Endothelial cell of umbilical vein (primary cell): ENCODE data around the gene CYP8B1. TPM values are rescaled to one million over a fixed set of nuclear protein-coding genes. Genes with fewer than 3 reads are reported as not detected.

Experiments used
- BruUV-seq: library from RNA; stranded (reverse); fragments of 400-500 nt; replicated peaks from 2 replicates; lab custom pipeline; 2021; lab: Mats Ljungman, UMichigan
- CTCF ChIA-PET: fragments of 300-600, 350-600 bp; sonication (Branson Sonifier 250); formaldehyde crosslinking; loops from one replicate; lab custom pipeline; 2021; ENCODE audit warnings: antibody characterized with exemption, inconsistent platforms; lab: Charles Lee
- POLR2A ChIA-PET: fragments of 300-600, 350-600 bp; sonication (Branson Sonifier 250); formaldehyde crosslinking; loops from one replicate; lab custom pipeline; 2021; ENCODE audit warnings: antibody characterized with exemption, inconsistent platforms; lab: Charles Lee
- DNase-seq: peaks from one replicate; pipeline ENCODE4 v3.0.0-alpha.2; 2011; ENCODE audit warnings: low read depth, low spot score
- FAIRE-seq: peaks from 2 replicates; lab custom pipeline; 2011; peaks lifted over from hg19 to GRCh38; lab: Jason Lieb, UNC
- H2AFZ ChIP-seq: 2 replicates; pipeline ENCODE4 v1.6.0; 2012; ENCODE audit warnings: low read depth, low read length, control low read depth, inconsistent platforms
- H3K27ac ChIP-seq: 2 replicates; pipeline ENCODE4 v1.5.1; 2011; ENCODE audit warnings: low read depth, mild to moderate bottlenecking, control low read depth, low read length, moderate library complexity; ENCODE audit not compliant: insufficient read depth
- H3K27me3 ChIP-seq, 2 experiments: 2 replicates each; pipeline versions ENCODE4 v1.6.0 to v1.6.1; 2011; ENCODE audit warnings: low read length in 2 of 2, mixed read lengths in 1 of 2; ENCODE audit not compliant: control insufficient read depth in 2 of 2, insufficient read depth in 2 of 2
- H3K36me3 ChIP-seq, 2 experiments: 2 replicates in 1 of 2; 3 replicates in 1 of 2; pipeline ENCODE4 v1.5.1; 2011; ENCODE audit warnings: low read length in 2 of 2, mild to moderate bottlenecking in 1 of 2, moderate library complexity in 1 of 2; ENCODE audit not compliant: control insufficient read depth in 2 of 2, insufficient read depth in 2 of 2; ENCODE audit errors: extremely low read depth in 1 of 2
- H3K4me1 ChIP-seq: 3 replicates; pipeline ENCODE4 v1.5.1; 2011; ENCODE audit warnings: mild to moderate bottlenecking, low read length; ENCODE audit not compliant: control insufficient read depth, insufficient read depth; ENCODE audit errors: extremely low read depth
- H3K4me2 ChIP-seq: 2 replicates; pipeline ENCODE4 v1.6.1; 2011; ENCODE audit warnings: low read length, control low read depth, mixed read lengths; ENCODE audit not compliant: insufficient read depth
- H3K4me3 ChIP-seq, 3 experiments: fragments of 200-600 bp in 1 of 3; sonication (generic), shearing (Covaris generic) in 1 of 3; replicated peaks in 1 of 3; 2 replicates each; pipeline ENCODE4 v1.5.1; 2011 to 2016; ENCODE audit warnings: control low read depth in 3 of 3, low read length in 3 of 3, mild to moderate bottlenecking in 2 of 3, inconsistent platforms in 1 of 3, low read depth in 1 of 3, moderate library complexity in 1 of 3; ENCODE audit not compliant: insufficient read depth in 1 of 3
- H3K79me2 ChIP-seq: 2 replicates; pipeline ENCODE4 v1.6.0; 2012; ENCODE audit warnings: low read length, inconsistent platforms; ENCODE audit not compliant: control insufficient read depth, insufficient read depth
- H3K9ac ChIP-seq: replicated peaks from 2 replicates; pipeline ENCODE3; 2011; ENCODE audit warnings: low read length, control low read depth; ENCODE audit not compliant: insufficient read depth; ENCODE audit errors: extremely low read depth
- H3K9me1 ChIP-seq: replicated peaks from 3 replicates; pipeline ENCODE4 v1.6.0; 2011; ENCODE audit warnings: mild to moderate bottlenecking, low read length; ENCODE audit not compliant: control insufficient read depth, insufficient read depth; ENCODE audit errors: extremely low read depth
- H3K9me3 ChIP-seq: replicated peaks from 2 replicates; pipeline ENCODE4 v1.5.1; 2012; ENCODE audit warnings: low read length, inconsistent platforms; ENCODE audit not compliant: control insufficient read depth, insufficient read depth
- H4K20me1 ChIP-seq: replicated peaks from 2 replicates; pipeline ENCODE3; 2011; ENCODE audit warnings: mild to moderate bottlenecking, low read length; ENCODE audit not compliant: control insufficient read depth, insufficient read depth; ENCODE audit errors: extremely low read depth
- EZH2 ChIP-seq: IDR thresholded peaks from 2 replicates; pipeline ENCODE4 v1.6.1; 2012; ENCODE audit warnings: borderline replicate concordance, low read depth, mild to moderate bottlenecking, moderate library complexity, low read length, inconsistent platforms; ENCODE audit not compliant: severe bottlenecking
- FOS ChIP-seq: IDR thresholded peaks from 2 replicates; pipeline ENCODE4 v1.6.1; 2011; ENCODE audit warnings: mild to moderate bottlenecking, low read length, moderate library complexity, borderline replicate concordance; ENCODE audit not compliant: insufficient read depth
- GATA2 ChIP-seq: IDR thresholded peaks from 2 replicates; pipeline ENCODE4 v1.7.0; 2011; ENCODE audit warnings: low read depth, mild to moderate bottlenecking, moderate library complexity, mixed read lengths, low read length; ENCODE audit not compliant: insufficient read length, insufficient read depth
- JUN ChIP-seq: IDR thresholded peaks from 2 replicates; pipeline ENCODE4 v1.6.1; 2011; ENCODE audit warnings: borderline replicate concordance, low read depth; ENCODE audit not compliant: insufficient read length, insufficient read depth
- MYC ChIP-seq: IDR thresholded peaks from one replicate; pipeline ENCODE4 v1.6.1; 2011; ENCODE audit warnings: mild to moderate bottlenecking, low read depth, low read length
- POLR2A ChIP-seq: IDR thresholded peaks from 2 replicates; pipeline ENCODE4 v1.6.1; 2012; ENCODE audit warnings: low read depth, mild to moderate bottlenecking, control low read depth, low read length
- POLR2AphosphoS5 ChIP-seq: IDR thresholded peaks from 2 replicates; pipeline ENCODE4 v1.6.1; 2012; ENCODE audit warnings: low read depth, mild to moderate bottlenecking, control low read depth, low read length, moderate library complexity; ENCODE audit not compliant: insufficient read depth
- dilution Hi-C: fragments of 300-500 bp; cut with MboI; formaldehyde crosslinking; loops from one replicate; pipeline ENCODE4 v1.15.0; 2019; ENCODE audit warnings: low sequenced_read_pairs; ENCODE audit not compliant: extremely low pct_ligation_motif_present
- intact Hi-C: fragments of 100-400 bp; cut with micrococcal nuclease; formaldehyde crosslinking; loops from one replicate; pipeline ENCODE4 v1.10.0; 2022
- polyA plus RNA-seq, 4 experiments: library from polyadenylated mRNA; depleted of rRNA in 3 of 4; stranded (reverse) in 3 of 4; unstranded in 1 of 4; fragments of >200 nt; gene quantifications; 2 replicates each; pipeline versions ENCODE4 v1.2.1 to v1.2.3, GENCODE V29; 2011 to 2012; ENCODE audit warnings: missing spikeins in 1 of 4
- total RNA-seq: library from RNA; stranded (reverse); gene quantifications from 2 replicates; pipeline ENCODE4 v1.2.3, GENCODE V29; 2021
- TF ChIP-seq, protein P1 (sequence below), 2 donors: IDR thresholded peaks; 1 replicate in 1 of 2; 2 replicates in 1 of 2; pipeline ENCODE4 v1.5.1; 2011; ENCODE audit warnings: low read length in 2 of 2, mild to moderate bottlenecking in 2 of 2, moderate library complexity in 2 of 2, control low read depth in 1 of 2, inconsistent platforms in 1 of 2, low read depth in 1 of 2; ENCODE audit not compliant: insufficient read depth in 1 of 2; ENCODE audit errors: extremely low read depth in 1 of 2
- TF ChIP-seq, protein P2 (sequence below): IDR thresholded peaks from 2 replicates; pipeline ENCODE4 v1.6.1; 2011; ENCODE audit not compliant: insufficient read depth, insufficient read length

CYP8B1 gene
- total and polyA plus RNA-seq, 2 donors (not counting 3 experiments of a cell fraction or from before 2014, with no cell fraction given) = not detected

DNA sequence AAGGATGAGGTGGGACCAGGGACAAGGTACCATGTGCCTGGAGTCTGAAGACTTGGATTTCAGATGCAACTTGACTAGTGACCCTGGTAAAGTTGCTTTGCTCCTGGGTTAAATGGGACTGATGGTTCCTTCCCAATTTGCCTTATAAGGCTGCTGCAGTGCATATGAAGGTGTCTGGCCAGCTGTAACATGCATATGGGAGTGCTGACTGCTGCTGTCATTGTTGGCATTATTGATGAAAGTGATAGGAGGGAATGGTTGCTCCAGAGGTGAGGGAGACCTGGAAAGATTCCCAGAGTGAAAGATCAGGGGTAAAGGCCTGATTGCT lies 20.5 kb downstream of the CYP8B1 start:
- dilution Hi-C loops = no loop called here
- Histone ChIP-seq H3K79me2 (no peaks in the 10 kb centered on the region), H3K36me3 (no peaks in the 10 kb centered on the region), H2AFZ (no peak overlapping the region), H3K9me1 (no peaks in the 10 kb centered on the region), H3K27me3 (peaks cover 1 to 7% of the 10 kb centered on the region in 2 experiments), H4K20me1 (no peaks in the 10 kb centered on the region), H3K4me2 (no peak overlapping the region), H3K4me3 (no peak overlapping the region), H3K9ac (no peak overlapping the region), H3K4me1 (no peaks in the 10 kb centered on the region), H3K27ac (no peak overlapping the region), H3K9me3 (no peaks in the 10 kb centered on the region)
- ChIA-PET CTCF (no interaction called here), POLR2A (no interaction called here)
- FAIRE-seq = no peak
- no TSS peak for BruUV-seq
- intact Hi-C loops = no loop called here
- DNase-seq = no peak
- TF ChIP-seq, protein P1, sequence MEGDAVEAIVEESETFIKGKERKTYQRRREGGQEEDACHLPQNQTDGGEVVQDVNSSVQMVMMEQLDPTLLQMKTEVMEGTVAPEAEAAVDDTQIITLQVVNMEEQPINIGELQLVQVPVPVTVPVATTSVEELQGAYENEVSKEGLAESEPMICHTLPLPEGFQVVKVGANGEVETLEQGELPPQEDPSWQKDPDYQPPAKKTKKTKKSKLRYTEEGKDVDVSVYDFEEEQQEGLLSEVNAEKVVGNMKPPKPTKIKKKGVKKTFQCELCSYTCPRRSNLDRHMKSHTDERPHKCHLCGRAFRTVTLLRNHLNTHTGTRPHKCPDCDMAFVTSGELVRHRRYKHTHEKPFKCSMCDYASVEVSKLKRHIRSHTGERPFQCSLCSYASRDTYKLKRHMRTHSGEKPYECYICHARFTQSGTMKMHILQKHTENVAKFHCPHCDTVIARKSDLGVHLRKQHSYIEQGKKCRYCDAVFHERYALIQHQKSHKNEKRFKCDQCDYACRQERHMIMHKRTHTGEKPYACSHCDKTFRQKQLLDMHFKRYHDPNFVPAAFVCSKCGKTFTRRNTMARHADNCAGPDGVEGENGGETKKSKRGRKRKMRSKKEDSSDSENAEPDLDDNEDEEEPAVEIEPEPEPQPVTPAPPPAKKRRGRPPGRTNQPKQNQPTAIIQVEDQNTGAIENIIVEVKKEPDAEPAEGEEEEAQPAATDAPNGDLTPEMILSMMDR (IDR thresholded peaks at IDR 0.05; ENCODE audit: extremely low read depth in 1 of 2, insufficient read depth in 1 of 2, low read depth in 1 of 2, low read length in 2 of 2) = no peak
- no peak for TF ChIP-seq FOS
- no peak for TF ChIP-seq GATA2
- TF ChIP-seq POLR2A = no peak
- TF ChIP-seq POLR2AphosphoS5 = no peak

DNA sequence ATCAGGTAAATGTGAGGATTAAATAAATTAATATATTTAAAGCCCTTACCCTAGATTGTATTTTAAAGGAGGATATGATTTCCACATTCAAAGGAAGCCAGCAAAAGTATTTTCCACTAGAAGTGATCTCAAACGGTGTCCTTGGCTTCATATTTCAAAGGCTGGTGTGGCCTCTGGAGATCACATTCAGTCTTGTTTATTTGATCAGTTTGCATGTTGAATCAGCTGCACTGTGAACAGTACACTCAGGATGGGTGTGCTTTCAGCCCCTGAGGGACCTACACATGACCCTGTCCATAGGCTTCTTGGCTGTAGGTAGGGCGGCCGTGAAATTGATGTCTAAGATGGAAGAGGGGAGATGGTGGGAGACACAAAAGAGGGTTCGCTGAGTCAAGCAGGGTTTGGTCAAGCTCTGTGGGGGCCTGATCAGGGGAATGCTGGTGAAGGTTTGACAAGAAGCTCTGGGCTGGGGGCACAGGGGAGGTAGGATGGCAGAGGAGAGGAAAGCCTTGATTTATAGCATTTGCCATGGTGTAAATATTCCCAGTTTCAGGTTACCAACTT lies 21.9 kb downstream of the CYP8B1 start:
- dilution Hi-C loops = no loop called here
- H3K4me2 ChIP-seq = no peak overlapping the region

More for the DNA sequence above, 21.9 kb downstream of the CYP8B1 start:
- H3K4me1 ChIP-seq = no peaks in the 10 kb centered on the region
- H3K27me3 ChIP-seq = peaks cover 1 to 7% of the 10 kb centered on the region in 2 experiments
- CTCF ChIA-PET = interaction anchor here (5.4 kb wide), 1 partner anchor 14 kb away, joined by 27 read pairs; no protein-coding TSS in a partner anchor
- FAIRE-seq (no peak), DNase-seq (no peak)
- no peaks in the 10 kb centered on the region for H3K9me1 ChIP-seq
- H3K9ac ChIP-seq = no peak overlapping the region
- no peak overlapping the region for H3K27ac ChIP-seq
- no TSS peak for BruUV-seq
- no peaks in the 10 kb centered on the region for H4K20me1 ChIP-seq
- no peaks in the 10 kb centered on the region for H3K79me2 ChIP-seq
- H3K36me3 ChIP-seq = no peaks in the 10 kb centered on the region
- no peak for TF ChIP-seq EZH2
- no peak for TF ChIP-seq JUN
- no peak for TF ChIP-seq FOS
- TF ChIP-seq MYC = no peak
- TF ChIP-seq, protein P1 (IDR thresholded peaks at IDR 0.05; ENCODE audit: extremely low read depth in 1 of 2, insufficient read depth in 1 of 2, low read depth in 1 of 2, low read length in 2 of 2) = no peak
- no peak for TF ChIP-seq POLR2AphosphoS5
- TF ChIP-seq, protein P2, sequence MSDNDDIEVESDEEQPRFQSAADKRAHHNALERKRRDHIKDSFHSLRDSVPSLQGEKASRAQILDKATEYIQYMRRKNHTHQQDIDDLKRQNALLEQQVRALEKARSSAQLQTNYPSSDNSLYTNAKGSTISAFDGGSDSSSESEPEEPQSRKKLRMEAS = no peak
- TF ChIP-seq POLR2A = no peak
- TF ChIP-seq GATA2 = no peak
- H3K4me3 ChIP-seq = no peak overlapping the region
- POLR2A ChIA-PET = no interaction called here
- no peak overlapping the region for H2AFZ ChIP-seq
- intact Hi-C loops = no loop called here
- no peaks in the 10 kb centered on the region for H3K9me3 ChIP-seq
